ENCODE measurements around the gene EPHA7.

EPHA7 gene
- 0 to 0.34 (median 0.07) reads per million in 18 experiments for total RNA-seq

GRCh38 chr6:93419304-93420162 is at the start of gene EPHA7:
Gene EPHA7, minus strand, starts transcription at chr6:93419559. Its CDS starts 218 bp downstream, at chr6:93419341.
- DNase-seq, result peak; percentile 41 to 56

- DNase-seq, result no peak
Measured at GRCh38 chr6:93468291-93468690, 48.9 kb upstream of the EPHA7 start.

GRCh38 chr6:93454533-93454932 is 35.2 kb upstream of the EPHA7 start:
- DNase-seq, result no peak

GRCh38 chr6:93453956-93454355 is 34.6 kb upstream of the EPHA7 start:
- DNase-seq, result no peak

- DNase-seq, result no peak
Measured at GRCh38 chr6:93447874-93448273, 28.5 kb upstream of the EPHA7 start.

- DNase-seq, result no peak
Measured at GRCh38 chr6:93437491-93437890, 18.1 kb upstream of the EPHA7 start.

GRCh38 chr6:93433592-93433991 is 14.2 kb upstream of the EPHA7 start:
- DNase-seq, result no peak

- no peak for DNase-seq
Measured at GRCh38 chr6:93424303-93425064, 5.1 kb upstream of the EPHA7 start.

GRCh38 chr6:93423542-93423941 is 4.2 kb upstream of the EPHA7 start:
- no peak for DNase-seq

GRCh38 chr6:93420163-93420795 is 920 bp upstream of the EPHA7 start:
- no peak for DNase-seq

- no peak for DNase-seq
Measured at GRCh38 chr6:93418408-93419303, 703 bp downstream of the EPHA7 start.

- no peak for DNase-seq
Measured at GRCh38 chr6:93418033-93418407, 1.3 kb downstream of the EPHA7 start.

GRCh38 chr6:93417421-93418013 is 1.8 kb downstream of the EPHA7 start:
- DNase-seq, result no peak

- DNase-seq, result no peak
Measured at GRCh38 chr6:93416571-93417420, 2.6 kb downstream of the EPHA7 start.

- no peak for DNase-seq
Measured at GRCh38 chr6:93413190-93413589, 6.2 kb downstream of the EPHA7 start.

- no peak for DNase-seq
Measured at GRCh38 chr6:93412452-93412851, 6.9 kb downstream of the EPHA7 start.

GRCh38 chr6:93407186-93407585 is 12.2 kb downstream of the EPHA7 start:
- no peak for DNase-seq

GRCh38 chr6:93403390-93403789 is 16.0 kb downstream of the EPHA7 start:
- DNase-seq, result no peak

- no peak for DNase-seq
Measured at GRCh38 chr6:93398723-93399122, 20.6 kb downstream of the EPHA7 start.

- no peak for DNase-seq
Measured at GRCh38 chr6:93394471-93394870, 24.9 kb downstream of the EPHA7 start.

GRCh38 chr6:93393554-93394074 is 25.7 kb downstream of the EPHA7 start:
- DNase-seq, result no peak

Data from inflammatory macrophage (primary cell).